Nephron (organoid): Measurements from ENCODE around the gene RABEP2.

Source experiments
- H3K27ac Mint-ChIP-seq, 3 experiments: 2 replicates each; pipeline ENCODE4 v1.8.0; 2020; ENCODE audit warnings: mixed read lengths in 3 of 3, mild to moderate bottlenecking in 2 of 3, moderate library complexity in 1 of 3
- H3K27me3 Mint-ChIP-seq: 2 replicates; pipeline ENCODE4 v1.8.0; 2021; ENCODE audit warnings: low read depth, mild to moderate bottlenecking, moderate library complexity, mixed read lengths
- H3K36me3 Mint-ChIP-seq: 2 replicates; pipeline ENCODE4 v1.8.0; 2020; ENCODE audit warnings: low read depth, mixed read lengths
- H3K4me1 Mint-ChIP-seq: 2 replicates; pipeline ENCODE4 v1.8.0; 2020; ENCODE audit warnings: mixed read lengths
- H3K4me3 Mint-ChIP-seq, 3 experiments: 2 replicates each; pipeline ENCODE4 v1.8.0; 2020; ENCODE audit warnings: mild to moderate bottlenecking in 3 of 3, mixed read lengths in 3 of 3, moderate library complexity in 2 of 3
- H3K9me3 Mint-ChIP-seq: 2 replicates; pipeline ENCODE4 v1.8.0; 2020; ENCODE audit warnings: mixed read lengths
- TF ChIP-seq, protein P1 (sequence below), 3 experiments: fragments of 200-600 bp; sonication (generic); IDR thresholded peaks; one replicate each; pipeline ENCODE4 v1.5.0; 2021; ENCODE audit warnings: antibody characterized with exemption in 3 of 3; ENCODE audit not compliant: unreplicated experiment in 3 of 3

The RABEP2 gene

DNA sequence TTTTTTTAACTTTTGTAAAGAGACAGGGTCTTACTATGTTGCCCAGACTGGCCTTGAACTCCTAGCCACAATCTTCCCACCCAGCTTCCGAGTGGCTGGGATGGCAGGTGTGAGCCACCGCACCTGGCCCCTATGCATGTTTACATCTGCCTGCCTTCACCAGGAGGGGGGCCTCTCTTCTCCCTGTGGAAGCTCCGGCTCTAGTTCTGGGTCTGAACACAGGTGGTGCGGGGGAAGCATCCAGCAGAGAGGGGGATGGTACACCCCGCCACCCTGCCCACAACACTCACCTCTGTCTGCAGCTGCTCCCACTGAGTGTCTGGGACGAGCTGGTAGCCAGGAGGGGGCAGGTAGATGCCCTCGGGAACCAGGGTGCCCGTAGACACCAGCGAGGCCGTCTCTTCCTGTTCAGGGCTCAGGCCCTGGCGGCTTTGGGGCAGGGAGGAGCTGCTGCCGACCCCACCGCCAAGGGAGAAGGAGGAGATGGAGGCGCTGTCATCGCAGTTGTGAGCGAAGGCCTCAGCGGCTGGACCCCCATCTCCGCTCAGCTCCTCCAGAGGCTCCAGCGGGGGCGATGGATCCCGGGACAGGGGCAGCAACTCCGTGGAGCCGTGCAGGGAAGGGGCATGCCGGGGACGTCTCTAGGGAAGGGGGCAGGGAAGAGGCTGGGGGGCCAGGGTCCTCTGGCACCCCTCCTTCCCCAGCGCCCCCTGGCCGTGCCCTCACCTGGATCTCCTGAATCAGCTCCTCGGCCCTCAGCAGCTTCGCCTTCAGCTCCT lies 10.9 kb downstream of the RABEP2 start:
- H3K4me1 Mint-ChIP-seq: no peaks in the 10 kb centered on the region
- no peaks in the 10 kb centered on the region for H3K27me3 Mint-ChIP-seq
- H3K36me3 Mint-ChIP-seq: peaks cover 30% of the 10 kb centered on the region
- H3K27ac Mint-ChIP-seq: no peak overlapping the region
- H3K4me3 Mint-ChIP-seq: no peak overlapping the region
- TF ChIP-seq, protein P1, sequence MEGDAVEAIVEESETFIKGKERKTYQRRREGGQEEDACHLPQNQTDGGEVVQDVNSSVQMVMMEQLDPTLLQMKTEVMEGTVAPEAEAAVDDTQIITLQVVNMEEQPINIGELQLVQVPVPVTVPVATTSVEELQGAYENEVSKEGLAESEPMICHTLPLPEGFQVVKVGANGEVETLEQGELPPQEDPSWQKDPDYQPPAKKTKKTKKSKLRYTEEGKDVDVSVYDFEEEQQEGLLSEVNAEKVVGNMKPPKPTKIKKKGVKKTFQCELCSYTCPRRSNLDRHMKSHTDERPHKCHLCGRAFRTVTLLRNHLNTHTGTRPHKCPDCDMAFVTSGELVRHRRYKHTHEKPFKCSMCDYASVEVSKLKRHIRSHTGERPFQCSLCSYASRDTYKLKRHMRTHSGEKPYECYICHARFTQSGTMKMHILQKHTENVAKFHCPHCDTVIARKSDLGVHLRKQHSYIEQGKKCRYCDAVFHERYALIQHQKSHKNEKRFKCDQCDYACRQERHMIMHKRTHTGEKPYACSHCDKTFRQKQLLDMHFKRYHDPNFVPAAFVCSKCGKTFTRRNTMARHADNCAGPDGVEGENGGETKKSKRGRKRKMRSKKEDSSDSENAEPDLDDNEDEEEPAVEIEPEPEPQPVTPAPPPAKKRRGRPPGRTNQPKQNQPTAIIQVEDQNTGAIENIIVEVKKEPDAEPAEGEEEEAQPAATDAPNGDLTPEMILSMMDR (IDR thresholded peaks at IDR 0.05; ENCODE audit: unreplicated experiment in 3 of 3): no peak
- H3K9me3 Mint-ChIP-seq: peaks cover 3% of the 10 kb centered on the region

DNA sequence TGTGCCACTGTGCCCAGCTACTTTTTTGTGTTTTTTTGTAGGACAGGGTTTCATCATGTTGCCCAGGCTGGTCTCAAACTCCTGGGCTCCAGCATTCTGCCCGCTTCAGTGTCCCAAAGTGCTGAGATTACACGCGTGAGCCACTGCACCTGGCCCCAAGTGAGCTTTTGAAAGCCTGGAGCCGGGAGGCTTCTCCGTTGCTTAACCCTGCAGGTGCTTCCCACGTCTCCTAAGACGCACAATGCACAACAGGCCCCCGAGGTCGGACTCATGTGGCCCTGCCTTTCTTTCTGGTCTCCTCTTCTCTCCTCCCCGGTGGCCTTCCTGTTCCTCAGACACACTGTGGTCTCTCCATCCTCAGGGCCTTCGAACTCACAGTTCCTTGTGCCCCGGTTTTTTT lies 12.5 kb downstream of the RABEP2 start:
- no peak overlapping the region for H3K27ac Mint-ChIP-seq
- TF ChIP-seq, protein P1 (IDR thresholded peaks at IDR 0.05; ENCODE audit: unreplicated experiment in 3 of 3): no peak
- peaks cover 3% of the 10 kb centered on the region for H3K9me3 Mint-ChIP-seq
- no peak overlapping the region for H3K4me3 Mint-ChIP-seq
- H3K36me3 Mint-ChIP-seq: peaks cover 30% of the 10 kb centered on the region
- no peaks in the 10 kb centered on the region for H3K4me1 Mint-ChIP-seq
- H3K27me3 Mint-ChIP-seq: no peaks in the 10 kb centered on the region

DNA sequence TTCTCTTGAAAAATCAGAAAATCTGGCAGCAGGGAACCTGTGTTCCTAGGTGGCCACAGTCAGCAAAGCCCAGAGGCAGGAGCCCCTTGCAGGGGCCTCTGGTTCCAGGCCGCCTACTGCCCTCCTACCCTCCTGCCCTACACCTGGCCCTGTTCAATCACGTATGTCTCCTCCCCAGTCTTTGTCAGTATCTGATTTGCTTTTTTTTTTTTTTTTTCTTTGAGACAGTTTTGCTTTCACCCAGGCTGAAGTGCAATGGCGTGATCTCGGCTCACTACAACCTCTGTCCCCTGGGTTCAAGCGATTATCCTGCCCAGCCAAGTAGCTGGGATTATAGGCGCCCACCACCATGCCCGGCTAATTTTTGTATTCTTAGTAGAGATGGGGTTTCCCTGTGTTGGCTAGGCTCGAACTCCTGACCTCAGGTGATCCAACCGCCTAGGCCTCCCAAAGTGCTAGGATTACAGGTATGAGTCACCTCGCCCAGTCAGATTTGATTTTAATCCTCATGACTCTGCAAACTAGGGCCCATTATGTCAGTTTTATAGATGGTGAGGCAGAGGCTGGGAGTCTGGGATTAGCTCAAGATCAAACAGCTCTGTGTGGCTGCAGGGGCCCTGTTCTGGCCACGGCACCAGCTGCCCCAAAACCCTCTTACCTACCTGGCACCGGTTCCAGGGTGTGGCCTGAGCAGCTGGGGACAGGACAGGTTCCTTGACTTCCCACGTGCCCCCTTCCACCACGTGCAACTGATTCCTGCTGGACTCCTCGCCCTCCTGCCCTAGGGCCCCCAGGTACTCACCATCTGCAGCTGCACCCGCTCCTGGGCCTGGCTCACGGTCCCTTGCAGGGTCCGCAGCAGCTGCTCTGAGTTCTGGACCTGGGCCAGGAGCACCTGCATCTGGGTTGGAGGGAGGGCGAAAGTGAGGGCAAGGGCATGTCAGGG lies 14.7 kb downstream of the RABEP2 start:
- peak overlapping the region in 1 of 3 experiments; percentile 62 for H3K27ac Mint-ChIP-seq
- peaks cover 24% of the 10 kb centered on the region for H3K36me3 Mint-ChIP-seq
- TF ChIP-seq, protein P1 (IDR thresholded peaks at IDR 0.05; ENCODE audit: unreplicated experiment in 3 of 3): no peak
- no peaks in the 10 kb centered on the region for H3K27me3 Mint-ChIP-seq
- no peak overlapping the region for H3K4me3 Mint-ChIP-seq
- no peaks in the 10 kb centered on the region for H3K4me1 Mint-ChIP-seq
- no peaks in the 10 kb centered on the region for H3K9me3 Mint-ChIP-seq

DNA sequence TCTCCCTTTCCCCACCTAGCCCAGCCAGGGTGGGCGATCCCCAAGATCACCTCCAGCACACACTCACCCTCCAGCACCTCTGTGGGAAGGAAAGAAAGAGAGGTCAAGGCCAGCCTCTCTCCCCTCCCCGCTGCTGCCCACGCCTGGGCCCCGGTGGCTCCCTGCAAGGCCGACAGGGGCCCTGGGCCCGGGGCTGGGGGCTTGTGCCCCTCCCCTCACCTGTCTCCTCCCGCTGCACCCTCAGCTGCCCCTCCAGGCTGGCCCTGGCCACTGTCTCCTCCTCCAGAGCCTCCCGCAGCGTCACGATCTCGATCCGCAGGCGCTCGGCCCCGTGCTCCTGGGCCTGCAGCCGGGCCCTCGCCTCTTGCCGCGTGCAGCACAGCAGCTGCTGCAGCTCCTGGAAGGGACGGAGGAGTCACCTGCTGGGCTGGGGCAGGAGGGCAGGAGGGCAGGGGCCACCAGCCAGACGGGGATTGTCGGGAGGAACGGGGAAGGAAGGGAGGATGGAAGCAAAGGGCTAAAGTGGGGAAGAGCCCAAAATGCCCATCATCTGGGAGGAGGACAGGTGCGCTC lies 19.2 kb downstream of the RABEP2 start:
- Mint-ChIP-seq H3K9me3 (no peaks in the 10 kb centered on the region), H3K27ac (no peak overlapping the region), H3K36me3 (peaks cover 3% of the 10 kb centered on the region), H3K4me3 (no peak overlapping the region), H3K4me1 (no peaks in the 10 kb centered on the region), H3K27me3 (no peaks in the 10 kb centered on the region)
- TF ChIP-seq, protein P1 (IDR thresholded peaks at IDR 0.05; ENCODE audit: unreplicated experiment in 3 of 3): no peak

DNA sequence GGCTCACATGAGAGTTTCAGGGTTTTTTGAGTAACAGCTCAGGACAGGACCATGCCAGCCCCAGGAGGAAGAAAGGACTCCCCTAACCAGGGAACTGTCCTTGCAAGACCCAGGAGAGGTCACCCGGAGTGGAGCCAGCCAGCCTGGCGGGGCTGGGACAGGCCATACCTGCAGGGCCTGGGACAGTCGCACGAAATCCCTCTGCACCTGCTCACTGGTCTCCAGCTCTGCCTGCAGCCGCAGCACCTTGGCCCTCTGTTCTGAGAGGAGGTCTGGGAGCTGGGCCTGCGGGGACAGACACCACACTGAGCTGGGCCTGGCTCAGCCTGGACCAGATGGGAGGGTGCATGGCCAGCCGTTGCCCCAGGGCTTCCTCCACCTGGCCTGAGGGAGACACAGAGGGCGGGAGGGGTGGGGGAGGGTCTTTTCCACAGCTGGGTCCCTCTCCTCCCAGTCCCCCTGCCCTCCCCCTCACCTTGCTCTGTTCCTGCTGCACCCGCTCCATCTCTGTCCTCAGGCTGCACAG lies 19.7 kb downstream of the RABEP2 start:
- Mint-ChIP-seq H3K9me3 (no peaks in the 10 kb centered on the region), H3K27ac (no peak overlapping the region), H3K27me3 (no peaks in the 10 kb centered on the region), H3K4me3 (no peak overlapping the region), H3K4me1 (no peaks in the 10 kb centered on the region), H3K36me3 (peaks cover 3% of the 10 kb centered on the region)
- TF ChIP-seq, protein P1 (IDR thresholded peaks at IDR 0.05; ENCODE audit: unreplicated experiment in 3 of 3): no peak
